Measurements from ENCODE around the gene DRAXIN.

Gene DRAXIN

DNA sequence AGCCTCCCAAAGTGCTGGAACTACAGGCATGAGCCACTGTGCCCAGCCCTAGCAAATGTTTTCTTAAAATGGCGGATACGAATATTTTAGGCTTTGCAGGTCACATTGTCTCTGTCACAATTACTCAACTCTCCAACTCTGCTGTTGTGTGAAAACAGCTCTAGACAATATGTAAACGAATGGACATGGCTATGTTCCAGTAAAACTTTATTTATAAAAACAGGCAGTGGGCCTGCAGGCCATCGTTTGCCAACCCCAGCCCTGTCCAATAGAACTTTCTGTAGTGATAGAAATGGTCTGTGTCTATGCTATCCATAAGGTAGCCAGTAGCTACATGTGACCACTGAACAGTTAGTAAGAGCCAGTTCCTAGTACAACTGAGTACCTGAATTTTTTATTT, 31.8 kb upstream of the DRAXIN start:
- Histone ChIP-seq H3K9ac (ENCODE audit: low read length) (no peak overlapping the region), H3K9me2 (replicated peaks; ENCODE audit: insufficient read depth, low read length) (no peaks in the 10 kb centered on the region), H3F3A (ENCODE audit: insufficient read depth, low read length) (peaks cover 5% of the 10 kb centered on the region; the same call in 1 of the 2 replicates), H2AFZ (ENCODE audit: low read length) (no peak overlapping the region), H3K27ac (ENCODE audit: low read length) (no peak overlapping the region), H3K4me3 (ENCODE audit: low read length) (no peak overlapping the region), H3K4me1 (ENCODE audit: low read length) (no peaks in the 10 kb centered on the region), H3K36me3 (replicated peaks; ENCODE audit: insufficient read depth, low read length) (no peaks in the 10 kb centered on the region), H3K27me3 (replicated peaks; ENCODE audit: insufficient read depth, low read length) (no peaks in the 10 kb centered on the region), H3K4me2 (ENCODE audit: low read depth, low read length) (no peak overlapping the region), H3K9me3 (replicated peaks; ENCODE audit: insufficient read depth, low read length) (no peaks in the 10 kb centered on the region), H3K79me2 (ENCODE audit: low read length) (no peaks in the 10 kb centered on the region), H4K20me1 (ENCODE audit: insufficient read depth, low read length) (no peaks in the 10 kb centered on the region)
- TF ChIP-seq EZH2 (optimal IDR thresholded peaks at IDR 0.05; ENCODE audit: low read depth, low read length) (no peak), EZH2phosphoT487 (IDR thresholded peaks at IDR 0.05; ENCODE audit: low read length) (no peak)
- TF ChIP-seq, protein P1, sequence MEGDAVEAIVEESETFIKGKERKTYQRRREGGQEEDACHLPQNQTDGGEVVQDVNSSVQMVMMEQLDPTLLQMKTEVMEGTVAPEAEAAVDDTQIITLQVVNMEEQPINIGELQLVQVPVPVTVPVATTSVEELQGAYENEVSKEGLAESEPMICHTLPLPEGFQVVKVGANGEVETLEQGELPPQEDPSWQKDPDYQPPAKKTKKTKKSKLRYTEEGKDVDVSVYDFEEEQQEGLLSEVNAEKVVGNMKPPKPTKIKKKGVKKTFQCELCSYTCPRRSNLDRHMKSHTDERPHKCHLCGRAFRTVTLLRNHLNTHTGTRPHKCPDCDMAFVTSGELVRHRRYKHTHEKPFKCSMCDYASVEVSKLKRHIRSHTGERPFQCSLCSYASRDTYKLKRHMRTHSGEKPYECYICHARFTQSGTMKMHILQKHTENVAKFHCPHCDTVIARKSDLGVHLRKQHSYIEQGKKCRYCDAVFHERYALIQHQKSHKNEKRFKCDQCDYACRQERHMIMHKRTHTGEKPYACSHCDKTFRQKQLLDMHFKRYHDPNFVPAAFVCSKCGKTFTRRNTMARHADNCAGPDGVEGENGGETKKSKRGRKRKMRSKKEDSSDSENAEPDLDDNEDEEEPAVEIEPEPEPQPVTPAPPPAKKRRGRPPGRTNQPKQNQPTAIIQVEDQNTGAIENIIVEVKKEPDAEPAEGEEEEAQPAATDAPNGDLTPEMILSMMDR (IDR thresholded peaks at IDR 0.05; ENCODE audit: low read length), result no peak
- no peak for DNase-seq

- no peak overlapping the region for H3K27ac ChIP-seq (ENCODE audit: low read length)
- no peaks in the 10 kb centered on the region for H3K9me3 ChIP-seq (replicated peaks; ENCODE audit: insufficient read depth, low read length)
- DNase-seq, result no peak
- H3K36me3 ChIP-seq (replicated peaks; ENCODE audit: insufficient read depth, low read length), result no peaks in the 10 kb centered on the region
- no peak overlapping the region for H3K4me2 ChIP-seq (ENCODE audit: low read depth, low read length)
- H3F3A ChIP-seq (ENCODE audit: insufficient read depth, low read length), result peaks cover 8% of the 10 kb centered on the region; the same call in 1 of the 2 replicates
- no peaks in the 10 kb centered on the region for H3K9me2 ChIP-seq (replicated peaks; ENCODE audit: insufficient read depth, low read length)
- TF ChIP-seq EZH2 (optimal IDR thresholded peaks at IDR 0.05; ENCODE audit: low read depth, low read length), result no peak
- TF ChIP-seq, protein P1 (IDR thresholded peaks at IDR 0.05; ENCODE audit: low read length), result no peak
- TF ChIP-seq EZH2phosphoT487 (IDR thresholded peaks at IDR 0.05; ENCODE audit: low read length), result no peak
- H3K79me2 ChIP-seq (ENCODE audit: low read length), result no peaks in the 10 kb centered on the region
- no peaks in the 10 kb centered on the region for H3K4me1 ChIP-seq (ENCODE audit: low read length)
- no peaks in the 10 kb centered on the region for H4K20me1 ChIP-seq (ENCODE audit: insufficient read depth, low read length)
- H2AFZ ChIP-seq (ENCODE audit: low read length), result no peak overlapping the region
- H3K9ac ChIP-seq (ENCODE audit: low read length), result no peak overlapping the region
- no peaks in the 10 kb centered on the region for H3K27me3 ChIP-seq (replicated peaks; ENCODE audit: insufficient read depth, low read length)
- H3K4me3 ChIP-seq (ENCODE audit: low read length), result no peak overlapping the region
These were observed 30.4 kb upstream of the DRAXIN start for GRCh38 chr1:11661103-11661502.

DNA sequence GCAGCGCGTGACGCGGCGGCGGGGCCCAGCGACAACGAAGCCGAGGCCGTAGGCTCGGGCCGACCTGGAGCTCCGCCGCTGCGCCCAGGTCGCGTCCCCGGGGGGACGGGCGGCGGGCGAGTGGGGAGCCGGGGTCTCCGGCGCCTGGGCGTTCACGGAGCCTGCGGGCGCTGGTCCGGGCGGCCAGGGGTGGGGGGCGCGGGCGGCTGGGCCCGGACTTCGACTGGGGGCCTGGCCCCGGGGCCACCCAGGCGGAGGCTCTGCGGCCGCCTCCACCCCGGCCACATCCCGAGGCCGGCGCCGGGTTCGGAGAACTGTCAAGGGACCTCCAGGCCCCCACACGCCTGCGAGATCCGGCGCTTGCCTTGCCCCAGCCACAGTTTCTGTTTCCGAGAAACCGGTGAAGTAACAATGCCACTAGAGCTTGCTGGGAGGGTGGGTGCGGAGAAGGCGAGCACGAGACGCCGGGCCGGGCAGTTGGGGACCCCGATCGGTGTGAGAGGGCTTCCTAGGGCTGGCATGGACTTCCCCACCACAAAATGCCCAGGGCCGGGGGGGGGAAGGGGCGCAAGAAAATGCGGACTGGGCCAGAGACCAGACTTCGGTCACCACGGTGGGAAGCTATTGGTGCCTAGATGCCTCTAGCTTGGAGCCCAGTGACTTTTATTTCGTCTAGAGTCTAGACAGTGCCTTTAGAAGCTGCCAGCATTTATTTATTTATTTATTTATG, 27.0 kb upstream of the DRAXIN start:
- no peaks in the 10 kb centered on the region for H4K20me1 ChIP-seq (ENCODE audit: insufficient read depth, low read length)
- H3K79me2 ChIP-seq (ENCODE audit: low read length), result no peaks in the 10 kb centered on the region
- peak overlapping the region; percentile 87 for H3K4me2 ChIP-seq (ENCODE audit: low read depth, low read length)
- no peaks in the 10 kb centered on the region for H3K36me3 ChIP-seq (replicated peaks; ENCODE audit: insufficient read depth, low read length)
- H3K9me2 ChIP-seq (replicated peaks; ENCODE audit: insufficient read depth, low read length), result no peaks in the 10 kb centered on the region
- peak overlapping the region; percentile 56 for H3K9ac ChIP-seq (ENCODE audit: low read length)
- DNase-seq, result peak; percentile 59
- peak overlapping the region; percentile 47; the same call in 1 of the 2 replicates for H3K27ac ChIP-seq (ENCODE audit: low read length)
- no peaks in the 10 kb centered on the region for H3K4me1 ChIP-seq (ENCODE audit: low read length)
- H3K4me3 ChIP-seq (ENCODE audit: low read length), result peak overlapping the region; percentile 65
- TF ChIP-seq, protein P1 (IDR thresholded peaks at IDR 0.05; ENCODE audit: low read length), result no peak
- TF ChIP-seq EZH2phosphoT487 (IDR thresholded peaks at IDR 0.05; ENCODE audit: low read length) (no peak), EZH2 (optimal IDR thresholded peaks at IDR 0.05; ENCODE audit: low read depth, low read length) (no peak)
- H3K9me3 ChIP-seq (replicated peaks; ENCODE audit: insufficient read depth, low read length), result no peaks in the 10 kb centered on the region
- peaks cover 8% of the 10 kb centered on the region; the same call in 1 of the 2 replicates for H3F3A ChIP-seq (ENCODE audit: insufficient read depth, low read length)
- no peaks in the 10 kb centered on the region for H3K27me3 ChIP-seq (replicated peaks; ENCODE audit: insufficient read depth, low read length)
- H2AFZ ChIP-seq (ENCODE audit: low read length), result peak overlapping the region; percentile 72

Data from MM.1S (cell line).